Measurements from ENCODE around the gene RPS27. TPM values are rescaled to one million over a fixed set of nuclear protein-coding genes. Genes with fewer than 3 reads are reported as not detected.

Gene RPS27
- total RNA-seq, 4 donors from 2014 or later = 222 to 1,839 (median 900) TPM

GRCh38 chr1:153984123-153984894 lies 6.3 kb upstream of the RPS27 start:
- in situ Hi-C loops (cut with MboI; ENCODE audit: low pct_ligation_motif_present in 1 of 4, low pct_unique_long_range_greater_than_20kb in 1 of 4, low sequenced_read_pairs in 3 of 4) (loop anchor here (5.0 to 25.0 kb wide), 8 partner anchors 170 to 472 kb away; partner anchors contain the start of genes ILF2 (in 2 of the 4), NPR1 (in 2 of the 4), S100A3 (in 1 of the 4) and S100A4 (in 1 of the 4)), intact Hi-C loops (cut with DNase I; ENCODE audit: low total_unique reads) (loop anchor here (2.0 to 10.0 kb wide), 2 partner anchors 188 to 310 kb away; partner anchors contain the start of genes ILF2 and NPR1)
- H3K27me3 ChIP-seq = no peaks in the 10 kb centered on the region
- TF ChIP-seq CTCF (IDR thresholded peaks at IDR 0.05) (no peak), POLR2AphosphoS5 (IDR thresholded peaks at IDR 0.05) (peak in 1 of 3 donors; percentile 13)
- peaks cover 0 to 29% (median 14%) of the 10 kb centered on the region in 4 donors for H3K4me1 ChIP-seq
- H3K36me3 ChIP-seq = no peaks in the 10 kb centered on the region
- peak overlapping the region; percentile 86 to 96 (median 86) for H3K27ac ChIP-seq
- H3K4me3 ChIP-seq = peak overlapping the region in 1 of 4 donors; percentile 67
- 67 to 72% methylated on average over 6 of the region's 6 CpGs for WGBS, 2 donors (ENCODE audit: low coverage in 1 of 2)
- DNase-seq = no peak
- H3K9me3 ChIP-seq = no peaks in the 10 kb centered on the region

- in situ Hi-C loops (cut with MboI; ENCODE audit: low pct_ligation_motif_present in 1 of 4, low pct_unique_long_range_greater_than_20kb in 1 of 4, low sequenced_read_pairs in 3 of 4) = loop anchor here (10.0 to 25.0 kb wide), 7 partner anchors 171 to 473 kb away; partner anchors contain the start of genes ILF2 (in 2 of the 4), NPR1 (in 2 of the 4), S100A3 (in 1 of the 4) and S100A4 (in 1 of the 4)
- DNase-seq = peak; percentile 36
- H3K27me3 ChIP-seq = no peaks in the 10 kb centered on the region
- no peaks in the 10 kb centered on the region for H3K36me3 ChIP-seq
- peak in 1 of 3 donors; percentile 32 for TF ChIP-seq POLR2AphosphoS5 (IDR thresholded peaks at IDR 0.05)
- TF ChIP-seq POLR2A (IDR thresholded peaks at IDR 0.05) = peak; percentile 4
- TF ChIP-seq CTCF (IDR thresholded peaks at IDR 0.05) = no peak
- TF ChIP-seq EP300 (IDR thresholded peaks at IDR 0.05; ENCODE audit: low read depth) = no peak
- peak overlapping the region; percentile 17 to 67 (median 60) for H3K4me3 ChIP-seq
- H3K27ac ChIP-seq = peak overlapping the region; percentile 86 to 96 (median 86)
- 27 to 36% methylated on average over 5 to 7 of the region's 7 CpGs for WGBS, 2 donors (ENCODE audit: low coverage in 1 of 2)
- H3K9me3 ChIP-seq = no peaks in the 10 kb centered on the region
- intact Hi-C loops (cut with DNase I; ENCODE audit: low total_unique reads) = loop anchor here (2.0 to 10.0 kb wide), 2 partner anchors 189 to 311 kb away; partner anchors contain the start of genes ILF2 and NPR1
- H3K4me1 ChIP-seq = peaks cover 0 to 33% (median 14%) of the 10 kb centered on the region in 4 donors
Measured at GRCh38 chr1:153985341-153985912, 5.1 kb upstream of the RPS27 start.

GRCh38 chr1:153985941-153986761 lies 4.4 kb upstream of the RPS27 start, which contains the start of gene RAB13:
Gene RAB13 (minus strand): TSS chr1:153986339. CDS start chr1:153986236, 103 bp downstream.
- whole genome bisulfite sequencing, 2 donors (ENCODE audit: low coverage in 1 of 2) = 4 to 5% methylated on average over 13 to 28 of the region's 32 CpGs
- Histone ChIP-seq H3K4me3 (peak within 1 kb of the TSS; percentile 17 to 67 (median 60)), H3K9me3 (no peaks in the 10 kb centered on the region), H3K36me3 (no peaks in the 10 kb centered on the region), H3K27ac (peak within 1 kb of the TSS; percentile 86 to 96 (median 86)), H3K4me1 (peaks cover 0 to 33% (median 14%) of the 10 kb centered on the region in 4 donors), H3K27me3 (no peaks in the 10 kb centered on the region)
- intact Hi-C loops (cut with DNase I; ENCODE audit: low total_unique reads) (loop anchor here (2.0 to 10.0 kb wide), 2 partner anchors 189 to 311 kb away; partner anchors contain the start of genes ILF2 and NPR1), in situ Hi-C loops (cut with MboI; ENCODE audit: low pct_ligation_motif_present in 1 of 4, low pct_unique_long_range_greater_than_20kb in 1 of 4, low sequenced_read_pairs in 3 of 4) (loop anchor here (10.0 to 25.0 kb wide), 7 partner anchors 171 to 474 kb away; partner anchors contain the start of genes ILF2 (in 2 of the 4), NPR1 (in 2 of the 4), S100A3 (in 1 of the 4) and S100A4 (in 1 of the 4))
- peak; percentile 89 for DNase-seq
- TF ChIP-seq EP300 (IDR thresholded peaks at IDR 0.05; ENCODE audit: low read depth) (no peak), POLR2AphosphoS5 (IDR thresholded peaks at IDR 0.05) (peak; percentile 81 to 86 (median 83)), CTCF (IDR thresholded peaks at IDR 0.05) (no peak), POLR2A (IDR thresholded peaks at IDR 0.05) (peak; percentile 48)

All from transverse colon (tissue), 4 donors.